Right lobe of liver (tissue), 4 donors: ENCODE measurements around the gene FASLG.

Experiments used
- CTCF ChIP-seq, 4 donors: fragments of 200-600 bp in 3 of 4; fragments of 450-650 bp in 1 of 4; IDR thresholded peaks; one replicate each; pipeline versions ENCODE4 v1.5.1 to v1.8.0; 2016 to 2022; ENCODE audit warnings: antibody characterized with exemption in 4 of 4, mild to moderate bottlenecking in 2 of 4
- POLR2A ChIP-seq: fragments of 450-650 bp; IDR thresholded peaks from one replicate; pipeline ENCODE4 v1.6.1; 2017; ENCODE audit warnings: antibody characterized with exemption, mild to moderate bottlenecking
- donor health status: DM: no; HTN: no; CAD: no.
- donor health status: DM: no; HTN: no; CAD: no.
- donor health status: DM: no; HTN: yes; CAD: no.

- TF ChIP-seq CTCF (IDR thresholded peaks at IDR 0.05), result no peak
- no peak for TF ChIP-seq POLR2A
Observed at GRCh38 chr1:172650474-172651193, 8.3 kb upstream of the FASLG start.
